H9 (cell line): ENCODE data around the gene NTN3. TPM values are rescaled to one million over a fixed set of nuclear protein-coding genes. Genes with fewer than 3 reads are reported as not detected.

Source experiments
- DNase-seq: peaks from one replicate; pipeline ENCODE4 v3.0.0-alpha.2; 2017
- H2AFZ ChIP-seq: one replicate; pipeline ENCODE4 v1.6.1; 2013; ENCODE audit warnings: mild to moderate bottlenecking, low read length, control low read depth, moderate library complexity
- H2AK5ac ChIP-seq: 2 replicates; pipeline ENCODE4 v1.6.1; 2013; ENCODE audit warnings: low read length, control low read depth, mixed read lengths; ENCODE audit not compliant: insufficient read length
- H2BK120ac ChIP-seq: one replicate; pipeline ENCODE4 v1.6.1; 2013; ENCODE audit warnings: low read depth, mild to moderate bottlenecking, low read length, control low read depth, inconsistent platforms; ENCODE audit not compliant: poor library complexity, severe bottlenecking
- H2BK12ac ChIP-seq: 2 replicates; pipeline ENCODE4 v1.6.1; 2013; ENCODE audit warnings: low read length, control low read depth, mixed read lengths, low read depth; ENCODE audit not compliant: insufficient read length
- H2BK15ac ChIP-seq: 2 replicates; pipeline ENCODE4 v1.6.1; 2013; ENCODE audit warnings: low read depth, low read length, control low read depth
- H2BK20ac ChIP-seq: one replicate; pipeline ENCODE4 v1.6.1; 2013; ENCODE audit warnings: low read depth, mild to moderate bottlenecking, low read length, control low read depth, inconsistent platforms; ENCODE audit not compliant: poor library complexity, severe bottlenecking
- H2BK5ac ChIP-seq: 2 replicates; pipeline ENCODE4 v1.6.1; 2013; ENCODE audit warnings: low read length, control low read depth, mixed read lengths; ENCODE audit not compliant: insufficient read length
- H3K14ac ChIP-seq: 2 replicates; pipeline ENCODE4 v1.6.1; 2013; ENCODE audit warnings: low read length, control low read depth; ENCODE audit not compliant: insufficient read depth
- H3K18ac ChIP-seq: 2 replicates; pipeline ENCODE4 v1.6.1; 2013; ENCODE audit warnings: low read depth, mild to moderate bottlenecking, mixed read lengths, low read length, control low read depth; ENCODE audit not compliant: insufficient read length
- H3K23ac ChIP-seq: 2 replicates; pipeline ENCODE4 v1.6.1; 2013; ENCODE audit warnings: low read length, control low read depth, mixed read lengths, low read depth; ENCODE audit not compliant: insufficient read length
- H3K23me2 ChIP-seq: 2 replicates; pipeline ENCODE4 v1.6.1; 2013; ENCODE audit warnings: low read depth, mild to moderate bottlenecking, mixed read lengths, low read length, control low read depth; ENCODE audit not compliant: insufficient read length, poor library complexity, severe bottlenecking
- H3K27ac ChIP-seq: 2 replicates; pipeline ENCODE4 v1.5.1; 2013; ENCODE audit warnings: low read length, control low read depth, mixed read lengths, low read depth; ENCODE audit not compliant: insufficient read length
- H3K27me3 ChIP-seq: 2 replicates; pipeline ENCODE4 v1.6.1; 2013; ENCODE audit warnings: low read length, control low read depth, inconsistent platforms; ENCODE audit not compliant: insufficient read depth
- H3K4ac ChIP-seq: 2 replicates; pipeline ENCODE4 v1.6.1; 2013; ENCODE audit warnings: low read depth, mild to moderate bottlenecking, control low read depth, inconsistent platforms, low read length, moderate library complexity
- H3K4me1 ChIP-seq: 2 replicates; pipeline ENCODE4 v1.6.1; 2013; ENCODE audit warnings: low read length, control low read depth, inconsistent platforms; ENCODE audit not compliant: insufficient read depth
- H3K4me2 ChIP-seq: 2 replicates; pipeline ENCODE4 v1.6.1; 2013; ENCODE audit warnings: low read length, control low read depth, mixed read lengths; ENCODE audit not compliant: insufficient read length, insufficient read depth
- H3K56ac ChIP-seq: 2 replicates; pipeline ENCODE4 v1.6.1; 2013; ENCODE audit warnings: low read depth, mild to moderate bottlenecking, mixed read lengths, low read length, control low read depth; ENCODE audit not compliant: insufficient read length
- H3K79me1 ChIP-seq: 2 replicates; pipeline ENCODE4 v1.6.1; 2013; ENCODE audit warnings: low read depth, mild to moderate bottlenecking, moderate library complexity, low read length, control low read depth, inconsistent platforms; ENCODE audit not compliant: insufficient read depth, poor library complexity, severe bottlenecking
- H3K79me2 ChIP-seq: 2 replicates; pipeline ENCODE4 v1.6.1; 2013; ENCODE audit warnings: low read length, control low read depth, inconsistent platforms; ENCODE audit not compliant: insufficient read depth
- H3K9ac ChIP-seq: 2 replicates; pipeline ENCODE4 v1.6.1; 2013; ENCODE audit warnings: low read length, control low read depth, mixed read lengths; ENCODE audit not compliant: insufficient read length; ENCODE audit errors: extremely low read depth
- H3K9me3 ChIP-seq: one replicate; pipeline ENCODE4 v1.6.1; 2013; ENCODE audit warnings: low read depth, low read length, inconsistent platforms; ENCODE audit not compliant: control insufficient read depth
- H3T11ph ChIP-seq: one replicate; pipeline ENCODE4 v1.6.1; 2013; ENCODE audit warnings: mild to moderate bottlenecking, low read length, control low read depth, inconsistent platforms
- H4K20me1 ChIP-seq: one replicate; pipeline ENCODE4 v1.6.1; 2013; ENCODE audit not compliant: control insufficient read depth, insufficient read length, insufficient read depth
- H4K5ac ChIP-seq: 2 replicates; pipeline ENCODE4 v1.6.1; 2013; ENCODE audit warnings: low read depth, mild to moderate bottlenecking, mixed read lengths, low read length, control low read depth; ENCODE audit not compliant: insufficient read length
- H4K8ac ChIP-seq: replicated peaks from 2 replicates; pipeline ENCODE4 v1.6.1; 2013; ENCODE audit warnings: low read length, control low read depth, mixed read lengths, low read depth; ENCODE audit not compliant: insufficient read length
- H4K91ac ChIP-seq: 2 replicates; pipeline ENCODE4 v1.6.1; 2013; ENCODE audit warnings: low read depth, mild to moderate bottlenecking, moderate library complexity, mixed read lengths, low read length, control low read depth; ENCODE audit not compliant: insufficient read length
- H3K27ac Mint-ChIP-seq, 3 experiments: 2 replicates in 2 of 3; 3 replicates in 1 of 3; pipeline ENCODE4 v1.8.0; 2020 to 2021; ENCODE audit warnings: mixed read lengths in 3 of 3, mild to moderate bottlenecking in 1 of 3, moderate library complexity in 1 of 3
- H3K27me3 Mint-ChIP-seq: 2 replicates; pipeline ENCODE4 v1.8.0; 2021; ENCODE audit warnings: low read depth, mild to moderate bottlenecking, moderate library complexity, mixed read lengths
- H3K36me3 Mint-ChIP-seq, 3 experiments: 2 replicates in 2 of 3; 3 replicates in 1 of 3; pipeline ENCODE4 v1.8.0; 2020 to 2021; ENCODE audit warnings: low read depth in 3 of 3, mixed read lengths in 3 of 3; ENCODE audit not compliant: insufficient read depth in 1 of 3
- H3K4me1 Mint-ChIP-seq, 2 experiments: 2 replicates each; pipeline ENCODE4 v1.8.0; 2020; ENCODE audit warnings: mixed read lengths in 2 of 2
- H3K4me3 Mint-ChIP-seq, 2 experiments: 2 replicates in 1 of 2; 3 replicates in 1 of 2; pipeline ENCODE4 v1.8.0; 2020 to 2021; ENCODE audit warnings: mild to moderate bottlenecking in 2 of 2, mixed read lengths in 2 of 2, moderate library complexity in 1 of 2
- H3K9me3 Mint-ChIP-seq, 2 experiments: 2 replicates in 1 of 2; 3 replicates in 1 of 2; pipeline ENCODE4 v1.8.0; 2020; ENCODE audit warnings: mild to moderate bottlenecking in 2 of 2, mixed read lengths in 2 of 2, moderate library complexity in 1 of 2
- CTCF ChIP-seq: fragments of 200-600 bp; sonication (generic); conservative IDR thresholded peaks from 3 replicates; pipeline ENCODE4 v1.8.0; 2021; ENCODE audit warnings: antibody characterized with exemption, mild to moderate bottlenecking
- WGBS: extraction: QIAGEN DNeasy Blood & Tissue Kit; methylation state at CpG from one replicate; pipeline ENCODE4 v1.1.7; 2013; ENCODE audit warnings: missing lambda C conversion rate, low lambda C conversion rate, mixed read lengths; ENCODE audit not compliant: insufficient read length; ENCODE audit errors: extremely low coverage; 5-methylcytosine and 5-hydroxymethylcytosine counted together
- total RNA-seq: library from RNA; stranded (reverse); gene quantifications from 2 replicates; pipeline ENCODE4 v1.2.1, GENCODE V29; 2021

The NTN3 gene
- total RNA-seq, 1 experiment from 2014 or later, result 1.3 TPM

DNA sequence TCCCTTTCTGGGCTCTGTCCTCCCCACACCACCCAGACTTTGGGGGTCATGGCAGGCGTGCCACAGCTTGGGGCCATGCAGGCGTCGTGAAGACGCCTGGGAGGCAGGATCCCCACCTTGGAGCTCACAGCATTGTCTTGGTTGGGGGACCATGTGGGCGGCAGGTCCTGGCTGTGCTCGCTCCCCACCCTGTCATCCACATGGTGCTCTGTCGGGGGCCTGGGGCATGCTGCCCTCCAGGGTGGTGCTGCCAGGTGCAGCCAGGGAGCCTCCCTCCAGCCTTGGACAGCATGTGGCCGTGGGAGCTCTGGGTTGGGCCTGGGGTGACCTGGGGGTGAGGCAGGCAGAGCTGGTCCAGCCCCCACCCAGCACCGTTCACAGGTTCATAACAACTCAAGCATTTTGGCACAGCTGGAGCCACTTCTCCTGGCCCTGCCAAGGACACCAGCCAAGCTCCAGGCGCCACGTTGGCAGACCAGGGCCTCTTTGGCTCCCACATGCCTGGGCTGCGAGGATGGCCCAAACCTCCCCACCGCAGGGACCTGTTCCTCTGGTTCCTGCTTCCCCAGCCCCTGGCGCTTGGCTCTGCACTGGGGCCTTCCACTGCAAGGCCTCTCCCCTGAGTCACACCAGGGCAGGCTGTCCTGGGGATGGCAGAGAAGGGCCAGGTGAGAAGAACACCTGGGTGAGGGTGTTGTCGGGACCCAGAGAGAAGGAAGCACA, 27.6 kb downstream of the NTN3 start:
- Histone ChIP-seq H3K18ac (no peak overlapping the region), H3K23ac (no peak overlapping the region), H2BK12ac (no peak overlapping the region), H3K27ac (no peak overlapping the region), H2BK5ac (no peak overlapping the region), H4K91ac (no peak overlapping the region), H2BK15ac (no peak overlapping the region), H4K8ac (no peak overlapping the region), H3K4ac (no peak overlapping the region), H2BK20ac (no peak overlapping the region), H2AFZ (no peak overlapping the region), H3K27me3 (no peaks in the 10 kb centered on the region), H3K9me3 (no peaks in the 10 kb centered on the region), H3K4me1 (no peaks in the 10 kb centered on the region), H3K23me2 (peaks cover 3% of the 10 kb centered on the region), H3T11ph (no peak overlapping the region), H2AK5ac (no peak overlapping the region), H2BK120ac (no peak overlapping the region), H3K79me1 (no peaks in the 10 kb centered on the region), H3K14ac (no peak overlapping the region), H3K79me2 (no peaks in the 10 kb centered on the region), H4K20me1 (no peaks in the 10 kb centered on the region), H4K5ac (no peak overlapping the region), H3K56ac (no peak overlapping the region), H3K4me2 (no peak overlapping the region), H3K9ac (no peak overlapping the region)
- H3K4me3 Mint-ChIP-seq, result no peak overlapping the region
- no peak for TF ChIP-seq CTCF
- no peaks in the 10 kb centered on the region for H3K9me3 Mint-ChIP-seq
- H3K27me3 Mint-ChIP-seq, result no peaks in the 10 kb centered on the region
- no peak for DNase-seq
- no CpG with 5 or more reads among the region's 15 CpGs for WGBS
- H3K36me3 Mint-ChIP-seq, result peaks cover 0 to 18% (median 4%) of the 10 kb centered on the region in 3 experiments; a peak in 4 of 7 replicates
- no peak overlapping the region for H3K27ac Mint-ChIP-seq
- H3K4me1 Mint-ChIP-seq, result peaks cover 3 to 5% of the 10 kb centered on the region in 2 experiments
